Measurements from ENCODE around the gene FBXO39. TPM values are rescaled to one million over a fixed set of nuclear protein-coding genes. Genes with fewer than 3 reads are reported as not detected.

FBXO39 gene
- total RNA-seq, 1 donor from 2014 or later: not detected

DNA sequence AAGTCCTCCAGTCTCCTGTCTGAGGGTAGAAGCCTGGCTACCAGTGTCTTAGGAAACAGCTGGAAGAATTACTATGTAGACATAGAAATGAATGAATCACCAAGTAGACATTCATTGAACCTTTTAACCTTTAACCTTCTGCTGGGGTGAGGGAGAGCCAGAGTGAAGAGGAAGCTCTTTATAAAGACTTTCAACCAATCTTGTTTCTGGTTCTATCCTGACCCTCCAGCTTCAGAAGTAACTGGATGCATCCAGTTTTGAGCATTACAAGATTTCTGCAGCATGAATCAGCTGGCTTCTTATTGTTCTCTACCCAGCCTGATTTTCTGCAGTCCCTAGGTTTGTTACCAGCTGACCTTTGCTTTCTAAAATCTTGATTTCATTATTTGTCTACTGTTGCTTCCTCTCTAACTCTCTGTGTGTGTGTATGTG is 47.0 kb downstream of the FBXO39 start:
- TF ChIP-seq, protein P1, sequence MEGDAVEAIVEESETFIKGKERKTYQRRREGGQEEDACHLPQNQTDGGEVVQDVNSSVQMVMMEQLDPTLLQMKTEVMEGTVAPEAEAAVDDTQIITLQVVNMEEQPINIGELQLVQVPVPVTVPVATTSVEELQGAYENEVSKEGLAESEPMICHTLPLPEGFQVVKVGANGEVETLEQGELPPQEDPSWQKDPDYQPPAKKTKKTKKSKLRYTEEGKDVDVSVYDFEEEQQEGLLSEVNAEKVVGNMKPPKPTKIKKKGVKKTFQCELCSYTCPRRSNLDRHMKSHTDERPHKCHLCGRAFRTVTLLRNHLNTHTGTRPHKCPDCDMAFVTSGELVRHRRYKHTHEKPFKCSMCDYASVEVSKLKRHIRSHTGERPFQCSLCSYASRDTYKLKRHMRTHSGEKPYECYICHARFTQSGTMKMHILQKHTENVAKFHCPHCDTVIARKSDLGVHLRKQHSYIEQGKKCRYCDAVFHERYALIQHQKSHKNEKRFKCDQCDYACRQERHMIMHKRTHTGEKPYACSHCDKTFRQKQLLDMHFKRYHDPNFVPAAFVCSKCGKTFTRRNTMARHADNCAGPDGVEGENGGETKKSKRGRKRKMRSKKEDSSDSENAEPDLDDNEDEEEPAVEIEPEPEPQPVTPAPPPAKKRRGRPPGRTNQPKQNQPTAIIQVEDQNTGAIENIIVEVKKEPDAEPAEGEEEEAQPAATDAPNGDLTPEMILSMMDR (IDR thresholded peaks at IDR 0.05; ENCODE audit: unreplicated experiment): no peak
- peaks cover 16% of the 10 kb centered on the region for H3K9me3 Mint-ChIP-seq
- no peak overlapping the region for H3K27ac Mint-ChIP-seq
- H3K36me3 Mint-ChIP-seq: no peaks in the 10 kb centered on the region
- H3K4me3 Mint-ChIP-seq: no peak overlapping the region
- peaks cover 37% of the 10 kb centered on the region for H3K27me3 Mint-ChIP-seq (ENCODE audit: low read depth)
- no peaks in the 10 kb centered on the region for H3K4me1 Mint-ChIP-seq
- no peak for DNase-seq (ENCODE audit: low spot score in 2 of 2, unreplicated experiment in 2 of 2)

DNA sequence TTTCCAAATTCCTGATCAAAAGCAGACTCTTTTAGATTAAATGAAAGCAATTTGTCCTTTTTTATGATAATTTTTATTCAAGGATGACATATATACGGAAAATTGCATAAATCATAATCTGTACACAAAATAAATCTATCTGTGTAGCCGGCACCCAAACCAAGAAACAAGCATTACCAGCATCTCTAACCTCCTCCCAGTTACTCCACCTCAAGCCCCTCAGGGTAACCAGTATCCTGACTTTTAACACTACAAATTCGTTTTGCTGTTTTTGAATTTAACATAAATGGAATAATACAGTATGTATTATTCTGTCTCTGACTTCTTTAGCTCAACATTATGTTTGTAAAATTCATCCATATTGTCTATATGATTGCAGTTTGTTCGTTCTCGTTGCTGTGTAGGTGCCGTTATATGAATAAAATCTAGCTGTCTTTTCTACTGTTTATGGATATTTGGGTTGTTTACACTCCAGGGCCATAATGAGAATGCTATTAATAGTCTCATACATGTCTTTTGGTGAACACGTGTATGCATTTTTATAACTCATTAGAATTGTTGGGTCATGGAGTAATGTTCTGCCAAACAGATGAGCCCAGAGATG is 54.5 kb downstream of the FBXO39 start:
- Mint-ChIP-seq H3K4me1 (peaks cover 2% of the 10 kb centered on the region), H3K36me3 (no peaks in the 10 kb centered on the region), H3K27ac (no peak overlapping the region), H3K9me3 (no peaks in the 10 kb centered on the region), H3K27me3 (ENCODE audit: low read depth) (peaks cover 79% of the 10 kb centered on the region), H3K4me3 (no peak overlapping the region)
- TF ChIP-seq, protein P1 (IDR thresholded peaks at IDR 0.05; ENCODE audit: unreplicated experiment): no peak
- DNase-seq (ENCODE audit: low spot score in 2 of 2, unreplicated experiment in 2 of 2): no peak

DNA sequence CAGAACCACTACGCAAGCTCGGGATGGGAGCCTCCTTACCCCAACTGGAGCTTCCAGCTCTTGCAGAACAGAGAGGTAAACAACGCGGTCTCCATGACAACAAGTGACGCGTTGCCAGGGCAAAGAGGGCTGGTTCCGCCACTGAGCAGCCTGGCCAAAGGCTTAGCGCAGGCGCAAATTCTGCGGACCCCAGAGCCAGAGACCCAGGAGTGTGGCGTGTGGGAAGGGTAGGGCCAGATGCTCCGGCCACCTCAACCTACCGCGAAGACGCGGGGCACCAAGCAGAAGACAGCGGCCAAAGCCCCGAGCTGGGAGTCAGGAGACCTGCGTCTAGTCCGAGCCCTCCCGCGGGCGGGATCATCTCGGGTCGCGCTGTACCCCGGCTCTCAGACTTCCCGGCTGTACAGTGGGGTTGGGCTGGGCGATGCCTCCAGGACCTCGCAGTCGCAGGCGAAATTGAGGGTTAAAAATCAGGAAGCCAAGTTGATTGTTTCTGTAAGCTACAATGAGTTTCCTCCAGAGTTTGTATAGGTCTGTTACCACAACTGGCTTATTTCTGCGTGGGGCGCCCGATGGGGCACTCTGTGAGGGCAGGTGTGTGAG is 55.7 kb downstream of the FBXO39 start, which contains the start of gene TEKT1:
TSS of gene TEKT1 (minus strand) at position 69 of the 603 bp plus-strand sequence. CDS start 1,353 bp downstream, outside the sequence.
- DNase-seq (ENCODE audit: low spot score in 2 of 2, unreplicated experiment in 2 of 2): peak; percentile 52 to 80
- peaks cover 2% of the 10 kb centered on the region for H3K4me1 Mint-ChIP-seq
- no peaks in the 10 kb centered on the region for H3K36me3 Mint-ChIP-seq
- H3K9me3 Mint-ChIP-seq: no peaks in the 10 kb centered on the region
- peak within 1 kb of the TSS; percentile 64 for H3K4me3 Mint-ChIP-seq
- TF ChIP-seq, protein P1 (IDR thresholded peaks at IDR 0.05; ENCODE audit: unreplicated experiment): no peak
- no peak within 1 kb of the TSS for H3K27ac Mint-ChIP-seq
- peaks cover 85% of the 10 kb centered on the region for H3K27me3 Mint-ChIP-seq (ENCODE audit: low read depth)

Other genes starting within 250 kb of the FBXO39 start
- 1.9 to 2.4 TPM (median 2.3 TPM) in 3 replicates for gene PITPNM3, start 219.7 kb upstream of the FBXO39 start, total RNA-seq
- gene KIAA0753, start 135.5 kb upstream of the FBXO39 start, total RNA-seq: 36.1 to 45.3 TPM (median 41.1 TPM) in 3 replicates
- gene TXNDC17, start 135.2 kb upstream of the FBXO39 start, total RNA-seq: 41.0 to 52.4 TPM (median 45.5 TPM) in 3 replicates
- 11.8 to 13.5 TPM (median 12.1 TPM) in 3 replicates for gene MED31, start 124.6 kb upstream of the FBXO39 start, total RNA-seq
- 6.1 to 7.6 TPM (median 7.1 TPM) in 3 replicates for gene C17orf100, start 124.5 kb upstream of the FBXO39 start, total RNA-seq
- 0.18 to 0.47 TPM (median 0.38 TPM) in 3 replicates for gene SLC13A5, start 62.8 kb upstream of the FBXO39 start, total RNA-seq
- gene XAF1, start 20.2 kb upstream of the FBXO39 start, total RNA-seq: 4.5 to 8.1 TPM (median 5.1 TPM) in 3 replicates
- not detected in 3 replicates for gene TEKT1, start 55.5 kb downstream of the FBXO39 start, total RNA-seq
- gene ALOX12, start 219.8 kb downstream of the FBXO39 start, total RNA-seq: 0.22 to 0.40 TPM in 2 of 3 replicates, not detected in the other
- gene RNASEK, start 236.4 kb downstream of the FBXO39 start, total RNA-seq: 154 to 166 TPM (median 159 TPM) in 3 replicates
- gene BCL6B, start 246.8 kb downstream of the FBXO39 start, total RNA-seq: 0.22 to 0.34 TPM in 2 of 3 replicates, not detected in the other

Data from mesothelial cell of epicardium (in vitro differentiated cells).